DMS53 treated with DMSO at 0.1 percent for 48 hours (cell line): Measurements from ENCODE around the gene TTC7B.

Experiments used
- DNase-seq: peaks from one replicate; lab custom pipeline; 2025; ENCODE audit not compliant: unreplicated experiment; lab: John Stamatoyannopoulos, UW

The TTC7B gene

GRCh38 chr14:90549794-90550641 lies 266.2 kb downstream of the TTC7B start:
- DNase-seq = no peak

DNA sequence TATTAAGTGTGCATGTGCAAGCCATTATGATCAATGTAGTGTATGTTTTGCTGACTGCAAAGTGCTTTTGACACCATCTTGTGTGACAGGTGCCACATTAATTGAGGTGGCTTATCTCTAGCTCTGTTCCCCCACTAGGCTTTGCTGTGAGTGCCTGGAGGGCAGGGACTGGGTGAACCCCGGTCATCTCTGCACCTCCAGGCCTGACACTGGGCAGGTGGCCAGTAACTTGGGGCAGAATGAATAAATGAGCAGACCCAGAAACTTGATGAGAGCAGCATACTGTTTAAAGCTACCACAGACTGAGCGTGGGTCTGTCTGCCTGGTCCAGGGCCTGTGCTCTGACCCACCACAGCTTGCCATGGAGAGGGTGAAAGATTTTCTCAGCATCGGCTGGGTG lies 267.8 kb downstream of the TTC7B start:
- DNase-seq = no peak

DNA sequence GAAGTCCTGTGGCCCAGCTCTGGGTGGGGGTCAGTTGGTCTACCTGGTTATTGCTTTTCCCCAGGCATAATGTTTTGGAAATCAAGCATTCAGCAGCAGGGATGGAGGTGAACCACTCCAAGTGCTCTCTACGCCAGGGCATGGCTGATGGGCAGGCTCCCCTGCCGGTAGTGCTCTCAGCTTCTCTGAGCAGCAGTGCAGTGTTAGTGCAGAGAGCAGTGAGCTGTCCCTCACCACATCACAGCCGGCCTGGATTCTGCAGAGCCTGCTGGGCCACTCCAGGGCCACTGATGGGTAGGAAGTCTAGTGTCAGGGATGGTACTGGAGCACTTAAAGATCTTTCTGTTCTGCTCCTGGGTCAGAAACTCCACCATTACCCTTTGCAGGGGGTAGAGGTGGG lies 268.3 kb downstream of the TTC7B start:
- no peak for DNase-seq

GRCh38 chr14:90547250-90547649 lies 269.0 kb downstream of the TTC7B start:
- no peak for DNase-seq

- DNase-seq = no peak
These were observed 269.5 kb downstream of the TTC7B start for GRCh38 chr14:90546767-90547166.

DNA sequence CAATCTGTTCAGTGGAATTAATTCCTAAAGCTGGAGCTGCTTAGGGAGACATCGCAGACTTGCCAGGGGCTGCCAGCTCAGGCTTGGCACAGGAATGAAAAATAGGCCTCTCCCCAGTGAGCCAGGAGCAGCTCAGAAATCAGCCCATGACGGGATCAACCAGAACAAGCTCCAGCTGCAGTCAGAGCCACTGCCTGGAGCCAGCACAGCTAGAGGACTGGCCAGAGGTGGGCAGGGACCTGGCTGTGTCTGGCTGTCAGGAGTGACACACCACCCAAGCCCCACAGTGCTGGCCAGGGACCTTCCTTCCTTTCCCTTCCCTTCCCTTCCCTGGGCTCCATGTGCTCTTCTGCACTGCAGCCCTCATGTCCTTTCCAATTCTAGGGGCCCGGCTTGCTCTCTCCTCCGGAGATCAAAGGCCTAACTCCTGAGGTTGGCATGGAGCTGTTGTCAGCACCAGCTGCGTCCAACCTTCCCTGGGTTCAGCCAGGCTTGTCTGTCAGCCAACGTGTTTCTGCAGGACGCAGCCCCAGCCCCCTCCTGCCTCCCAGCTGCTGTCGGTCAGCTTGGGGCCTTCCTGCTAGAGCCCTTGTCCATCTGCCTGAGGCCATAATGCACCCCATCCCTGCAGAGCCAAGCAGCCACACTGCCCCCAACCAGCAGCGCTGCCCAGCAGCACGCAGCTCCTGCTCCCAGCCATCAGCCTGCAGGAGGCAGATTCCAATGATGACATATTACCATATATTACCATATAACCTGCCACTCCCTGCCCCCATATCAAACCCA lies 270.1 kb downstream of the TTC7B start:
- DNase-seq = no peak

DNA sequence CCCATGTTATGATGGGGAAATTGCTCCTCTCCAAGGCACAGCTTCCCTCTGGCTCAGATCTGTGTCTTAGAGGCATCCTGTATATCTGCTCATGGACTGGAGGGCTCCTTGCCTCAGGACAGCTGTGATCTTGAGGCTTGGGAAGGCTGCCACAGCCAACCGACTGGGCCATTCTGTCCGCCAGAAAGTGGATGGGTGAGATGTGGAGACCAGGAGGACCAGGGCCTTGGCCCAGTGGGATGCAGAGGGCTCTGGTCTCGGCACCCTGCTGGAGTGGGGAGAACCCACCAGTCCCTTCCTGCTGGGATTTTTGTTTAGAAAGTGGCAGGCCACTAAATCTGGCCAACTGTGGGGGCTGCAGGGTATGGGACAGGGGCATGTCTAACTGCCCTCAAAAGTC lies 270.8 kb downstream of the TTC7B start:
- DNase-seq = no peak

GRCh38 chr14:90544971-90545370 lies 271.3 kb downstream of the TTC7B start:
- no peak for DNase-seq

GRCh38 chr14:90544566-90544965 lies 271.7 kb downstream of the TTC7B start:
- DNase-seq = no peak

DNA sequence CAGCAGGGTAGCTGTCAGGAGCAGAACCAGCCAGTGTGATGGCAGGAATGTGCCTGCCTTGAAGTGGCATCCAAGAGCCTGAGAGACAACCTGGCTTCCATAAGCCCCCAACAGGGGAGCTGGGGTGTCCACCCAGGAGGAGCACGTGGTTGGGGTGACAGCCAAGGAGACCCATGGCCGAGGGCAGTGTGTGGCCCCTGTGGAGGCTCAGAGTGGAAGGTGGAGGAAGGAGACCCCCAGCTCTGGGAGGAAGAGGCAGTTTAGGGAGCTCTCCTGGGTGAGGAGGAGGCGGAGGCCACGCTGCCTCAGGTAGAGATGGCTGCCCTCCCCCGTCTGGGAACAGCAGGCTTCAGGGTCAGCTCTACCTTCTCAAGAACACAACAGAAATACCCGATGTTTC lies 272.4 kb downstream of the TTC7B start:
- DNase-seq = no peak

DNA sequence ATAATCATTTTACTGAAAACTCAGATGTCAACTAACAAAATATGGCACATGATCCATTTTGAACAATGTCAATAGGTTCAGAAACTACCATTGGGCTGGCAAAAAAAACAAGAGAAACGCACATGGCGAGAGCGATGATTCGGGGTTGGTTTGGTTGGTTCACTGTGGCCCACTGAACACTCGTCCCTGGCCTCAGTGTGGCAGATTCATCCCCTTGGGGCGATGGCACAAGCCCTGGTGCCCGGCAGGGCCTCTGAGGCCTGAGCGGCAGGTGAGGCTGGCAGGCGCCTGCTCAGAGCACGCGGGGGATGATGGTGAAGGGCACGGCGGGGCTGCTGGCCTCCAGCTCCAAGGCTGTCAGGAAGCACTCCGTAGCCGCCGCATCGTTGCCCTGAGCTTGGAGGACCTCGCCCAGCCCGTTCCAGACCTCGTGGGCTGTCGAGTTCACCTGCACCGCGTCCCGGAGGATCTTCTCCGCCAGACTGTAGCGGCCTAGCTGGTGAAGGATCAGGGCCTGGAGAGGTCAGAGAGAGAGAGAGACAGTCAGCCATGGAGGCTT lies 275.1 kb downstream of the TTC7B start:
- DNase-seq = no peak

DNA sequence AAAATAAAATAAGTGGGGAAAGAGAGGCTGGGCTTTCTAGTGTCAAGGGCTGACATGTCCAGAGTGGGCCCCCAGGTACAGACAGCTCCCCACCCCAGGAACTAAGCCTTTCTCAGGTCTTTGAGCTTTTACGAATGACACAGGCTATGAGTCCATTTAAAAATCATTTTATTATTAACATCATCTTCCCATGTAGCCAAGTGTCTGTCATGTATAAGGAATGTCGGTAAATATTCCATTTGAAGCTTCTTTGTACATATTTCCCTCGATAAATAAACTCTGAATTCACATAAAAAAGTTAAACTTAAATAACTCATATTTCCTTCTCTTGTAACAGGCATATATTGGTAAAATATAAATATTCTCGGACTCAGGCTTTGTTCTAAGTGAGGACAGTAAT lies 275.8 kb downstream of the TTC7B start:
- DNase-seq = no peak

GRCh38 chr14:90539996-90540395 lies 276.2 kb downstream of the TTC7B start:
- DNase-seq = no peak

DNA sequence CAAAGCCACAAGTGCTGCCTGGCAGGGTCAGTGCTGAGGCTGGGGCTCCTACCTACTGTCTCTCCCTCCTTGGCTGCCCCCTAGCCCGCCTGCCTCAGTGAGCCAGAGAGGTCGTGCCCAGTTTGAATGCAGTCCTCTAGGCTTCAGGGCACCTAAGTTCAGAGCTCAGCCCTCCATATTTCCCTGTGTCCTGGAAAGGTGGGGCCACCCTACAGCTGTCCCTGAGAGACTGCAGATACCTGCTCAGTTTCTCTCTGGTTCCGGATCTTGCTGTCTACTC lies 276.8 kb downstream of the TTC7B start:
- no peak for DNase-seq

DNA sequence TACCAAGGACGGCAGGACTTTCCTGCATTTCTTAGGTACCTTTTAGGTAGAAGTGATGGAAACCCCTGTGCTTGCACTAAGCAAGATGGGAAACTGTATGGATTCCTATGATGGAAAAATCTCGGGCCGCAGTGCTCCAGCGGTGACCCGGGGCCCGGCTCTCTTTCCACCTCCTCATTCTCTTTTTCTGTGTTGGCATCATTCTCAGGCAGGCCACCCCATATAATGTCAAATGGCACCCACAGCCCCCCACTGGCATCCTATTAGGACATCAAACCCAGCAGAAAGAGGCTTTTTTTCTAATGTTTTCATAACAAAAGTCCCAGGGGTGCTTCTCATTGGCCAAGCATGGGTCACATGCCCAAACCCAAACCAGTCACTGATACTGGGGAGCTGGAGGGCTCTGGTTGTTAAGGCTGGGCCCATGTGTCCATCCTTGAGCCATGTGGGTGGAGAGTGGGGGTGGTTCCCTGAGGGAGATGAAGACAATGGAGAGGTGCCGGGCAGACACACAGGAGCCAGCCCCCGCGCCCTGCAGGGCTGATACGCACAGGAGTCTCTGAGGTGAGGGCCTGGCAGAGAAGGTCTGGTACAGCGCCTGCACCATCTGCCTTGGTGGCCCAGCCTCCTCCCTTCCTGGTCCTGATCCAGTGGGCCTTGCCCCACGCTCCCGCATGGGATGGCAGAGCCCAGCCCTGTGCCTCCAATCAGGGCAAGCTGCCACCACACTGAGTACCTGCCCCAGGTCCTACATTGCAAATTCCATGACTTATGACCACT lies 277.3 kb downstream of the TTC7B start:
- DNase-seq = no peak

DNA sequence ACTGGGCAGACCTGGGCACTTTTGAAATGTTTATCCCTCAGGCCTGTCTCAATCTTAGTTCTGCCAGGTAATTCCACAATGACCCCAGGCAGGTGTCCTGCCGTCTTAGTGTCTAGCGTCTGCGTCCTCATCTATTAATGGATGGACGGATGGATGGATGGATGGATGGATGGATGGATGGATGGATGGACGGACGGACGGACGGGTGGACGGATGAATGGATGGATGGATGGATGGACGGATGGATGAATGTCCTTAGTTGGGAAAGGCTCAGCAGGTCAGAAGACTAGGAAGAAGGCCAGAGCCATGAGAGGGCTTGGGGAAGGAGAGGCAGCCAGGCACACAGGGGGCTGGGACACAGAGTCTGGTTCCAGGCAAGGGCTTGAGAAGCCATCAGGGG lies 278.1 kb downstream of the TTC7B start:
- no peak for DNase-seq

DNA sequence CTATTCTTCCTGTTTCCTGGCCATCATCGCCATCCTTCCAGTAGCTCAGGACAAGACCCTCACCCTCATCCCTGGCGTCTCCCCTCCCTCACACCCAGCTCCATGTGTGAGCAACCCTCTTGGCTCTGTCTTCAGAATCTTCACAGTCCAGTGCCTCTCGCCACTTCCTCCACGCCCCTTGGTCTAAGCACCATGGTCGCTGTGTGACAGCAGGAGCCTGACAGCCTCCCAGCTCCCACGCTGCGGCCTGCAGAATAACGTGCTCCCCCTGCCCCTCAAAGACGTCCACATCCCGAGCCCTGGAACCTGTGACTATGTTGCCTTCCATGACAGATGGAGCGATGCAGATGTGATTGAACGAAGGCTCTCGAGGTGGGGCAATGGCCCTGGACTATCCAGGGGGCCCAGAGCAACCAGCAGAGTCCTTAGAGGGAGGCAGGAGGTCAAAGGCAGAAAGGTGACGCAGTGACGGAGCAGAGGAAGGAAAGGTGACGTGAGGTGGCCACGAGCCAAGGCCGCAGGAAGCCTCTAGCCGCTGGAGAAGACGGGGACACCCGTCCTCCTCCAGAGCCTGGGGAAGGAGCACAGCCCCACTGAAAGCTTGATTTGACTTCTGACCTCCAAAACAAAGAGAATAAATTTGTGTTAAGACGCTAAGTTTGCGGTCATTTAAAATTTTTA lies 279.6 kb downstream of the TTC7B start:
- no peak for DNase-seq

- no peak for DNase-seq
These were observed 280.1 kb downstream of the TTC7B start for GRCh38 chr14:90536092-90536491.

DNA sequence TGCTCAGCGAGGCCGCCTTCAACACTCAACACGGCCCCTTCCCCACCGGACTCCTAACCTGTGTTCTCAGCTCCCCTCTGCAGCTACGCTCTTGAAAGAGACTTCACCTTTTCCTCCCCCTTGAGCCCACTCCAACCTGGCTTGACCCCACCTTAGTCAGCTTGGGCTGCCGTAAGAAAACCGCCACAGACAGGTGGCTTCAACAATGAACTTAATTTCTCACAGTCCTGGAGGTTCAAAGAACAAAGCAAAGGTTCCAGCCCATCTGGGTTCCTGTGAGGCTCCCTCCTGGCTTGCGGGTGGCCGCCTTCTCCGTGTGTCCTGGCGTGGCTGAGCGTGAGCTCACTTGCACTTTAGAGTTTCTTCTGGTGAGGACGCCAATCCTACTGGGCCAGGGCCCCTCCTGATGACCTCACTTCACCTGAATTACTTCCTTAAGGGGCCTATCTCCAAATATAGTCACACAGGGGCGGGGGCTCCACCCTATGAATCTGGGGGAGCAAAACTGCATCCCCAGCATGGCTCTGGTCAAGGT lies 280.6 kb downstream of the TTC7B start:
- DNase-seq = no peak

DNA sequence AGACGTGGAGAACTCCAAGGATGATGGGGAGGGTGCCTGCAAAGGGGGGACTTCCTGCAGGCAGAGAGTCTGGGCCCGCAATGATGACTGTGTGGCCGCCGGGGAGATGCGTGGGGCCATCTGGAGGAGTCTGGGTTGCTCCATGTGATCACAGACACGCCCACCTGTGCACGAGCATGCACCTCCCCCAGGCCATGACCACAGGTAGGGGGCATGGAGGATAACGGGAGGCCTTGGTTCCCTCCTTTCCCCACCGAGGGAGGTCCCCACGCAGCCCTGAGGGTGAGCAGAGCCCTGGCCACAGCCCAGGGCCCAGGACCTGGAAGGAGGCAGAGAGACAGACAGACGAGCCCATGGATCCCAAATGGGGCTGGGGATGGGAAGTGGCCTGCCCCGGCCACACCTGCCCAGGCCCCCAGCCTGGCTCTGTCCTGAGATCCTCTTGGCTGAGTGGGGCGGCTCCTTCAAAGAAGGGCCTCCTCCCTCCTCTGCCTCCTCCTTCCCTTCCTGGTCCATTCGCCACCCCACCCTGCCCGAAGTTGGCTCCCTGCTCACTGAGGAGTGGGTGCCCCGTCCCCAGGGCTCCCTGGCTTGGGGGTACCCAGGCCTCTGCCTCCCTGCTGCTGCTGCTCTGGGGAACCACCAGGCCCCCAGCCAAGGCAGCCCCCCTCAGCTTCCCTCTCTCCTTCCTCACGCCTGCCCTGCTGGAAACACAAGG lies 281.2 kb downstream of the TTC7B start:
- no peak for DNase-seq
